CD4-positive, alpha-beta T cell treated with Interleukin-4 for 1 hour (primary cell): ENCODE measurements around the gene KRTAP2-4.

Experiments used
- DNase-seq, 2 donors: peaks; one replicate each; pipeline ENCODE4 v3.0.0-alpha.2; 2020 to 2022

The KRTAP2-4 gene

GRCh38 chr17:41029633-41030245 is 35.9 kb downstream of the KRTAP2-4 start, which contains the start of gene KRTAP1-4:
KRTAP1-4 (minus strand) TSS chr17:41030195; CDS start chr17:41030078, 117 bp downstream.
- no peak for DNase-seq

GRCh38 chr17:41026715-41027471 is 38.8 kb downstream of the KRTAP2-4 start, which contains the start of gene KRTAP1-5:
KRTAP1-5 (minus strand) TSS chr17:41027208; CDS start chr17:41027155, 53 bp downstream.
- DNase-seq = no peak

GRCh38 chr17:41024697-41025096 is 41.0 kb downstream of the KRTAP2-4 start:
- no peak for DNase-seq

- DNase-seq = no peak
Observed at GRCh38 chr17:41020336-41020735, 45.3 kb downstream of the KRTAP2-4 start.

GRCh38 chr17:41019415-41019814 is 46.3 kb downstream of the KRTAP2-4 start:
- no peak for DNase-seq

GRCh38 chr17:41018541-41018940 is 47.1 kb downstream of the KRTAP2-4 start:
- DNase-seq = no peak

- DNase-seq = no peak
Observed at GRCh38 chr17:41016578-41017215, 49.0 kb downstream of the KRTAP2-4 start.

GRCh38 chr17:41015454-41015853 is 50.2 kb downstream of the KRTAP2-4 start:
- DNase-seq = no peak
